Brain microvascular endothelial cell (primary cell): ENCODE data around the gene TUBB.

Source experiments
- DNase-seq: peaks from one replicate; pipeline ENCODE4 v3.0.0-alpha.2; 2020
- H3K27ac ChIP-seq: fragments of 250-450 bp; sonication (Bioruptor Pico); 2 replicates; pipeline ENCODE4 v1.5.1; 2020; ENCODE audit warnings: mild to moderate bottlenecking, moderate library complexity
- H3K27me3 ChIP-seq: fragments of 250-450 bp; sonication (Bioruptor Pico); replicated peaks from 2 replicates; pipeline ENCODE4 v1.5.1; 2020; ENCODE audit warnings: mild to moderate bottlenecking
- H3K36me3 ChIP-seq: fragments of 250-450 bp; sonication (Bioruptor Pico); replicated peaks from 2 replicates; pipeline ENCODE4 v1.5.1; 2020; ENCODE audit warnings: mild to moderate bottlenecking
- H3K4me3 ChIP-seq: 2 replicates; pipeline ENCODE4 v1.5.1; 2011; ENCODE audit warnings: low read depth, mild to moderate bottlenecking, control low read depth, low read length, moderate library complexity
- CTCF ChIP-seq: IDR thresholded peaks from 2 replicates; pipeline ENCODE4 v1.5.1; 2011; ENCODE audit warnings: low read depth, mild to moderate bottlenecking, moderate library complexity, low read length, control low read depth, inconsistent platforms; ENCODE audit errors: missing control alignments
- in situ Hi-C: cut with HindIII; loops from 2 replicates; pipeline ENCODE4 v1.10.0; 2017; ENCODE audit warnings: low sequenced_read_pairs, low pct_ligation_motif_present

Gene TUBB

GRCh38 chr6:30735668-30736314 lies 15.6 kb downstream of the TUBB start:
- Histone ChIP-seq H3K4me3 (no peak overlapping the region), H3K27me3 (no peaks in the 10 kb centered on the region), H3K36me3 (peaks cover 31% of the 10 kb centered on the region), H3K27ac (no peak overlapping the region)
- in situ Hi-C loops = no loop called here
- no peak for DNase-seq
- no peak for TF ChIP-seq CTCF

- no peak for DNase-seq
- no peak overlapping the region for H3K27ac ChIP-seq
- no peak for TF ChIP-seq CTCF
- peaks cover 37% of the 10 kb centered on the region for H3K36me3 ChIP-seq
- no peak overlapping the region for H3K4me3 ChIP-seq
- in situ Hi-C loops = no loop called here
- no peaks in the 10 kb centered on the region for H3K27me3 ChIP-seq
Observed at GRCh38 chr6:30738532-30738931, 18.4 kb downstream of the TUBB start.

- no peak overlapping the region for H3K27ac ChIP-seq
- H3K36me3 ChIP-seq = peaks cover 40% of the 10 kb centered on the region
- in situ Hi-C loops = no loop called here
- no peak overlapping the region for H3K4me3 ChIP-seq
- H3K27me3 ChIP-seq = no peaks in the 10 kb centered on the region
- DNase-seq = no peak
- TF ChIP-seq CTCF = no peak
Observed at GRCh38 chr6:30740540-30740870, 20.4 kb downstream of the TUBB start.

- peak; percentile 26 for TF ChIP-seq CTCF
- peak overlapping the region; percentile 99 for H3K4me3 ChIP-seq
- H3K27ac ChIP-seq = peak overlapping the region; percentile 95
- peaks cover 40% of the 10 kb centered on the region for H3K36me3 ChIP-seq
- in situ Hi-C loops = no loop called here
- DNase-seq = no peak
- H3K27me3 ChIP-seq = no peaks in the 10 kb centered on the region
Observed at GRCh38 chr6:30741063-30741779, 21.1 kb downstream of the TUBB start.

- in situ Hi-C loops = no loop called here
- Histone ChIP-seq H3K36me3 (peaks cover 40% of the 10 kb centered on the region), H3K27me3 (no peaks in the 10 kb centered on the region), H3K27ac (peak overlapping the region; percentile 95), H3K4me3 (peak overlapping the region; percentile 99)
- no peak for DNase-seq
- no peak for TF ChIP-seq CTCF
Observed at GRCh38 chr6:30741789-30742315, 21.7 kb downstream of the TUBB start.
